H9 (cell line): ENCODE data around the gene RAD51AP2. TPM values are rescaled to one million over a fixed set of nuclear protein-coding genes. Genes with fewer than 3 reads are reported as not detected.

Source experiments
- DNase-seq: peaks from one replicate; pipeline ENCODE4 v3.0.0-alpha.2; 2017
- H2AFZ ChIP-seq: one replicate; pipeline ENCODE4 v1.6.1; 2013; ENCODE audit warnings: mild to moderate bottlenecking, low read length, control low read depth, moderate library complexity
- H2AK5ac ChIP-seq: 2 replicates; pipeline ENCODE4 v1.6.1; 2013; ENCODE audit warnings: low read length, control low read depth, mixed read lengths; ENCODE audit not compliant: insufficient read length
- H2BK120ac ChIP-seq: one replicate; pipeline ENCODE4 v1.6.1; 2013; ENCODE audit warnings: low read depth, mild to moderate bottlenecking, low read length, control low read depth, inconsistent platforms; ENCODE audit not compliant: poor library complexity, severe bottlenecking
- H2BK12ac ChIP-seq: 2 replicates; pipeline ENCODE4 v1.6.1; 2013; ENCODE audit warnings: low read length, control low read depth, mixed read lengths, low read depth; ENCODE audit not compliant: insufficient read length
- H2BK15ac ChIP-seq: 2 replicates; pipeline ENCODE4 v1.6.1; 2013; ENCODE audit warnings: low read depth, low read length, control low read depth
- H2BK20ac ChIP-seq: one replicate; pipeline ENCODE4 v1.6.1; 2013; ENCODE audit warnings: low read depth, mild to moderate bottlenecking, low read length, control low read depth, inconsistent platforms; ENCODE audit not compliant: poor library complexity, severe bottlenecking
- H2BK5ac ChIP-seq: 2 replicates; pipeline ENCODE4 v1.6.1; 2013; ENCODE audit warnings: low read length, control low read depth, mixed read lengths; ENCODE audit not compliant: insufficient read length
- H3K14ac ChIP-seq: 2 replicates; pipeline ENCODE4 v1.6.1; 2013; ENCODE audit warnings: low read length, control low read depth; ENCODE audit not compliant: insufficient read depth
- H3K18ac ChIP-seq: 2 replicates; pipeline ENCODE4 v1.6.1; 2013; ENCODE audit warnings: low read depth, mild to moderate bottlenecking, mixed read lengths, low read length, control low read depth; ENCODE audit not compliant: insufficient read length
- H3K23ac ChIP-seq: 2 replicates; pipeline ENCODE4 v1.6.1; 2013; ENCODE audit warnings: low read length, control low read depth, mixed read lengths, low read depth; ENCODE audit not compliant: insufficient read length
- H3K23me2 ChIP-seq: 2 replicates; pipeline ENCODE4 v1.6.1; 2013; ENCODE audit warnings: low read depth, mild to moderate bottlenecking, mixed read lengths, low read length, control low read depth; ENCODE audit not compliant: insufficient read length, poor library complexity, severe bottlenecking
- H3K27ac ChIP-seq: 2 replicates; pipeline ENCODE4 v1.5.1; 2013; ENCODE audit warnings: low read length, control low read depth, mixed read lengths, low read depth; ENCODE audit not compliant: insufficient read length
- H3K27me3 ChIP-seq: 2 replicates; pipeline ENCODE4 v1.6.1; 2013; ENCODE audit warnings: low read length, control low read depth, inconsistent platforms; ENCODE audit not compliant: insufficient read depth
- H3K4ac ChIP-seq: 2 replicates; pipeline ENCODE4 v1.6.1; 2013; ENCODE audit warnings: low read depth, mild to moderate bottlenecking, control low read depth, inconsistent platforms, low read length, moderate library complexity
- H3K4me1 ChIP-seq: 2 replicates; pipeline ENCODE4 v1.6.1; 2013; ENCODE audit warnings: low read length, control low read depth, inconsistent platforms; ENCODE audit not compliant: insufficient read depth
- H3K4me2 ChIP-seq: 2 replicates; pipeline ENCODE4 v1.6.1; 2013; ENCODE audit warnings: low read length, control low read depth, mixed read lengths; ENCODE audit not compliant: insufficient read length, insufficient read depth
- H3K56ac ChIP-seq: 2 replicates; pipeline ENCODE4 v1.6.1; 2013; ENCODE audit warnings: low read depth, mild to moderate bottlenecking, mixed read lengths, low read length, control low read depth; ENCODE audit not compliant: insufficient read length
- H3K79me1 ChIP-seq: 2 replicates; pipeline ENCODE4 v1.6.1; 2013; ENCODE audit warnings: low read depth, mild to moderate bottlenecking, moderate library complexity, low read length, control low read depth, inconsistent platforms; ENCODE audit not compliant: insufficient read depth, poor library complexity, severe bottlenecking
- H3K79me2 ChIP-seq: 2 replicates; pipeline ENCODE4 v1.6.1; 2013; ENCODE audit warnings: low read length, control low read depth, inconsistent platforms; ENCODE audit not compliant: insufficient read depth
- H3K9ac ChIP-seq: 2 replicates; pipeline ENCODE4 v1.6.1; 2013; ENCODE audit warnings: low read length, control low read depth, mixed read lengths; ENCODE audit not compliant: insufficient read length; ENCODE audit errors: extremely low read depth
- H3K9me3 ChIP-seq: one replicate; pipeline ENCODE4 v1.6.1; 2013; ENCODE audit warnings: low read depth, low read length, inconsistent platforms; ENCODE audit not compliant: control insufficient read depth
- H3T11ph ChIP-seq: one replicate; pipeline ENCODE4 v1.6.1; 2013; ENCODE audit warnings: mild to moderate bottlenecking, low read length, control low read depth, inconsistent platforms
- H4K20me1 ChIP-seq: one replicate; pipeline ENCODE4 v1.6.1; 2013; ENCODE audit not compliant: control insufficient read depth, insufficient read length, insufficient read depth
- H4K5ac ChIP-seq: 2 replicates; pipeline ENCODE4 v1.6.1; 2013; ENCODE audit warnings: low read depth, mild to moderate bottlenecking, mixed read lengths, low read length, control low read depth; ENCODE audit not compliant: insufficient read length
- H4K8ac ChIP-seq: replicated peaks from 2 replicates; pipeline ENCODE4 v1.6.1; 2013; ENCODE audit warnings: low read length, control low read depth, mixed read lengths, low read depth; ENCODE audit not compliant: insufficient read length
- H4K91ac ChIP-seq: 2 replicates; pipeline ENCODE4 v1.6.1; 2013; ENCODE audit warnings: low read depth, mild to moderate bottlenecking, moderate library complexity, mixed read lengths, low read length, control low read depth; ENCODE audit not compliant: insufficient read length
- H3K27ac Mint-ChIP-seq, 3 experiments: 2 replicates in 2 of 3; 3 replicates in 1 of 3; pipeline ENCODE4 v1.8.0; 2020 to 2021; ENCODE audit warnings: mixed read lengths in 3 of 3, mild to moderate bottlenecking in 1 of 3, moderate library complexity in 1 of 3
- H3K27me3 Mint-ChIP-seq: 2 replicates; pipeline ENCODE4 v1.8.0; 2021; ENCODE audit warnings: low read depth, mild to moderate bottlenecking, moderate library complexity, mixed read lengths
- H3K36me3 Mint-ChIP-seq, 3 experiments: 2 replicates in 2 of 3; 3 replicates in 1 of 3; pipeline ENCODE4 v1.8.0; 2020 to 2021; ENCODE audit warnings: low read depth in 3 of 3, mixed read lengths in 3 of 3; ENCODE audit not compliant: insufficient read depth in 1 of 3
- H3K4me1 Mint-ChIP-seq, 2 experiments: 2 replicates each; pipeline ENCODE4 v1.8.0; 2020; ENCODE audit warnings: mixed read lengths in 2 of 2
- H3K4me3 Mint-ChIP-seq, 2 experiments: 2 replicates in 1 of 2; 3 replicates in 1 of 2; pipeline ENCODE4 v1.8.0; 2020 to 2021; ENCODE audit warnings: mild to moderate bottlenecking in 2 of 2, mixed read lengths in 2 of 2, moderate library complexity in 1 of 2
- H3K9me3 Mint-ChIP-seq, 2 experiments: 2 replicates in 1 of 2; 3 replicates in 1 of 2; pipeline ENCODE4 v1.8.0; 2020; ENCODE audit warnings: mild to moderate bottlenecking in 2 of 2, mixed read lengths in 2 of 2, moderate library complexity in 1 of 2
- CTCF ChIP-seq: fragments of 200-600 bp; sonication (generic); conservative IDR thresholded peaks from 3 replicates; pipeline ENCODE4 v1.8.0; 2021; ENCODE audit warnings: antibody characterized with exemption, mild to moderate bottlenecking
- WGBS: extraction: QIAGEN DNeasy Blood & Tissue Kit; methylation state at CpG from one replicate; pipeline ENCODE4 v1.1.7; 2013; ENCODE audit warnings: missing lambda C conversion rate, low lambda C conversion rate, mixed read lengths; ENCODE audit not compliant: insufficient read length; ENCODE audit errors: extremely low coverage; 5-methylcytosine and 5-hydroxymethylcytosine counted together
- total RNA-seq: library from RNA; stranded (reverse); gene quantifications from 2 replicates; pipeline ENCODE4 v1.2.1, GENCODE V29; 2021

The RAD51AP2 gene
- total RNA-seq, 1 experiment from 2014 or later = 0.07 TPM

- Histone ChIP-seq H4K20me1 (no peaks in the 10 kb centered on the region), H3K23ac (no peak overlapping the region), H2BK120ac (no peak overlapping the region), H3K56ac (no peak overlapping the region), H3K23me2 (no peaks in the 10 kb centered on the region), H3K79me2 (no peaks in the 10 kb centered on the region), H2BK5ac (no peak overlapping the region), H2BK20ac (no peak overlapping the region), H2AFZ (no peak overlapping the region), H4K5ac (no peak overlapping the region), H3T11ph (no peak overlapping the region), H3K4me2 (no peak overlapping the region), H2BK12ac (no peak overlapping the region), H3K4ac (no peak overlapping the region), H3K4me1 (no peaks in the 10 kb centered on the region; the same call in 1 of the 2 replicates), H3K14ac (no peak overlapping the region), H2AK5ac (no peak overlapping the region), H3K9ac (no peak overlapping the region), H4K91ac (no peak overlapping the region), H3K27me3 (no peaks in the 10 kb centered on the region), H4K8ac (no peak overlapping the region), H2BK15ac (no peak overlapping the region), H3K79me1 (no peaks in the 10 kb centered on the region), H3K9me3 (no peaks in the 10 kb centered on the region), H3K18ac (no peak overlapping the region), H3K27ac (no peak overlapping the region)
- no peak for TF ChIP-seq CTCF
- no peaks in the 10 kb centered on the region for H3K9me3 Mint-ChIP-seq
- H3K27me3 Mint-ChIP-seq = no peaks in the 10 kb centered on the region
- WGBS = no CpG with 5 or more reads among the region's 2 CpGs
- DNase-seq = no peak
- no peak overlapping the region for H3K27ac Mint-ChIP-seq
- H3K4me1 Mint-ChIP-seq = no peaks in the 10 kb centered on the region; a peak in 1 of 4 replicates
- no peaks in the 10 kb centered on the region for H3K36me3 Mint-ChIP-seq
- H3K4me3 Mint-ChIP-seq = no peak overlapping the region
Measured at GRCh38 chr2:17529771-17530170, 11.5 kb upstream of the RAD51AP2 start.
